Trophoblast cell (in vitro differentiated cells and primary cell): ENCODE measurements around the gene KSR1.
"Not testable (repeated sequence)": the region's sequence is repeated elsewhere in the genome, so short reads cannot be mapped to it uniquely, and the experiment has no call there.

Source experiments
- DNase-seq, 2 donors: peaks; one replicate each; pipeline ENCODE4 v3.0.0-alpha.2; 2016
- H2AFZ ChIP-seq: 2 replicates; pipeline ENCODE4 v1.6.1; 2013; ENCODE audit warnings: low read length, moderate library complexity, mild to moderate bottlenecking; ENCODE audit not compliant: insufficient read depth, poor library complexity
- H2AK5ac ChIP-seq: 2 replicates; pipeline ENCODE4 v1.6.1; 2013; ENCODE audit warnings: mild to moderate bottlenecking, low read length
- H2BK120ac ChIP-seq: 2 replicates; pipeline ENCODE4 v1.6.1; 2013; ENCODE audit warnings: low read length, mild to moderate bottlenecking, moderate library complexity; ENCODE audit not compliant: insufficient read depth, poor library complexity
- H2BK12ac ChIP-seq: 2 replicates; pipeline ENCODE4 v1.6.1; 2013; ENCODE audit warnings: mild to moderate bottlenecking, low read length, moderate library complexity
- H2BK5ac ChIP-seq: 2 replicates; pipeline ENCODE4 v1.6.1; 2013; ENCODE audit warnings: low read length, low read depth, moderate library complexity, mild to moderate bottlenecking; ENCODE audit not compliant: poor library complexity
- H3K14ac ChIP-seq: 2 replicates; pipeline ENCODE4 v1.6.1; 2013; ENCODE audit warnings: mild to moderate bottlenecking, low read length
- H3K18ac ChIP-seq: 2 replicates; pipeline ENCODE4 v1.6.1; 2013; ENCODE audit warnings: mild to moderate bottlenecking, low read length
- H3K23ac ChIP-seq: 2 replicates; pipeline ENCODE4 v1.6.1; 2013; ENCODE audit warnings: low read length
- H3K27ac ChIP-seq: 2 replicates; pipeline ENCODE4 v1.5.1; 2013; ENCODE audit warnings: low read depth, mild to moderate bottlenecking, inconsistent platforms, low read length, moderate library complexity
- H3K27me3 ChIP-seq: 2 replicates; pipeline ENCODE4 v1.6.1; 2013; ENCODE audit warnings: inconsistent platforms, mild to moderate bottlenecking, low read length, moderate library complexity; ENCODE audit not compliant: insufficient read depth
- H3K36me3 ChIP-seq, 2 experiments: 1 replicate in 1 of 2; 2 replicates in 1 of 2; pipeline ENCODE4 v1.6.1; 2013; ENCODE audit warnings: low read length in 2 of 2, mild to moderate bottlenecking in 2 of 2, moderate library complexity in 1 of 2; ENCODE audit not compliant: insufficient read depth in 2 of 2, control insufficient read depth in 1 of 2
- H3K4ac ChIP-seq: 2 replicates; pipeline ENCODE4 v1.6.1; 2013; ENCODE audit warnings: low read depth, mild to moderate bottlenecking, low read length, moderate library complexity
- H3K4me1 ChIP-seq, 2 experiments: 1 replicate in 1 of 2; 2 replicates in 1 of 2; pipeline ENCODE4 v1.6.1; 2013; ENCODE audit warnings: low read length in 2 of 2, mild to moderate bottlenecking in 2 of 2, moderate library complexity in 1 of 2; ENCODE audit not compliant: insufficient read depth in 2 of 2, control insufficient read depth in 1 of 2
- H3K4me2 ChIP-seq: 2 replicates; pipeline ENCODE4 v1.6.1; 2013; ENCODE audit warnings: inconsistent platforms, mild to moderate bottlenecking, low read length, moderate library complexity
- H3K4me3 ChIP-seq: 2 replicates; pipeline ENCODE4 v1.5.1; 2013; ENCODE audit warnings: mild to moderate bottlenecking, low read depth, low read length, inconsistent platforms
- H3K79me1 ChIP-seq: one replicate; pipeline ENCODE4 v1.6.1; 2013; ENCODE audit warnings: low read length
- H3K79me2 ChIP-seq: 2 replicates; pipeline ENCODE4 v1.6.1; 2013; ENCODE audit warnings: low read length, mild to moderate bottlenecking; ENCODE audit not compliant: control insufficient read depth, insufficient read depth, poor library complexity
- H3K9ac ChIP-seq: 2 replicates; pipeline ENCODE4 v1.6.1; 2013; ENCODE audit warnings: mild to moderate bottlenecking, low read length
- H3K9me3 ChIP-seq: 2 replicates; pipeline ENCODE4 v1.6.1; 2013; ENCODE audit warnings: low read depth, mild to moderate bottlenecking, control low read depth, inconsistent platforms, low read length; ENCODE audit not compliant: insufficient read depth
- H4K12ac ChIP-seq: 2 replicates; pipeline ENCODE4 v1.6.1; 2013; ENCODE audit warnings: low read depth, mild to moderate bottlenecking, low read length, moderate library complexity
- H4K8ac ChIP-seq: 2 replicates; pipeline ENCODE4 v1.6.1; 2013; ENCODE audit warnings: low read depth, mild to moderate bottlenecking, low read length, moderate library complexity
- H4K91ac ChIP-seq: one replicate; pipeline ENCODE4 v1.6.1; 2013; ENCODE audit warnings: low read depth, mild to moderate bottlenecking, low read length, moderate library complexity
- WGBS: extraction: QIAGEN DNeasy Blood & Tissue Kit; methylation state at CpG from one replicate; pipeline ENCODE4 v1.1.7; 2013; ENCODE audit warnings: missing lambda C conversion rate; ENCODE audit not compliant: insufficient read length, insufficient coverage; ENCODE audit errors: extremely low coverage; 5-methylcytosine and 5-hydroxymethylcytosine counted together

KSR1 gene

GRCh38 chr17:27632766-27633165, 176.5 kb downstream of the KSR1 start:
- H2BK12ac ChIP-seq, H4K12ac ChIP-seq, H3K36me3 ChIP-seq, H3K27ac ChIP-seq, H2AFZ ChIP-seq, H3K9ac ChIP-seq, H2BK5ac ChIP-seq, H2AK5ac ChIP-seq, H4K8ac ChIP-seq, H3K18ac ChIP-seq, H3K4me3 ChIP-seq, H4K91ac ChIP-seq, H2BK120ac ChIP-seq, H3K14ac ChIP-seq, H3K79me1 ChIP-seq, H3K9me3 ChIP-seq, H3K4ac ChIP-seq, H3K23ac ChIP-seq, H3K27me3 ChIP-seq, H3K79me2 ChIP-seq, H3K4me1 ChIP-seq, H3K4me2 ChIP-seq: not testable (repeated sequence)
- WGBS = no CpG with 5 or more reads among the region's 9 CpGs
- peak in 1 of 2 donors; percentile 15 for DNase-seq

- H3K79me2 ChIP-seq = no peaks in the 10 kb centered on the region
- H3K4me3 ChIP-seq = no peak overlapping the region
- WGBS = no CpG with 5 or more reads among the region's 14 CpGs
- H3K4ac ChIP-seq = no peak overlapping the region
- peaks cover 0 to 3% of the 10 kb centered on the region in 2 experiments for H3K36me3 ChIP-seq
- H3K4me1 ChIP-seq = no peaks in the 10 kb centered on the region
- H3K18ac ChIP-seq = no peak overlapping the region
- no peaks in the 10 kb centered on the region for H3K27me3 ChIP-seq
- H4K8ac ChIP-seq = no peak overlapping the region
- no peak overlapping the region for H4K91ac ChIP-seq
- no peak overlapping the region for H2BK5ac ChIP-seq
- H2BK12ac ChIP-seq = no peak overlapping the region
- H3K9me3 ChIP-seq = no peaks in the 10 kb centered on the region
- H3K14ac ChIP-seq = no peak overlapping the region
- H2BK120ac ChIP-seq = no peak overlapping the region
- no peak overlapping the region for H3K27ac ChIP-seq
- no peak for DNase-seq
- no peak overlapping the region for H4K12ac ChIP-seq
- H2AK5ac ChIP-seq = no peak overlapping the region
- H3K4me2 ChIP-seq = no peak overlapping the region
- H2AFZ ChIP-seq = no peak overlapping the region
- H3K79me1 ChIP-seq = peaks cover 3% of the 10 kb centered on the region
- no peak overlapping the region for H3K9ac ChIP-seq
- H3K23ac ChIP-seq = no peak overlapping the region
These were observed 177.2 kb downstream of the KSR1 start for GRCh38 chr17:27633312-27634025.

- H3K27ac ChIP-seq = no peak overlapping the region
- no CpG with 5 or more reads among the region's 1 CpG for WGBS
These were observed 177.7 kb downstream of the KSR1 start for GRCh38 chr17:27634026-27634335.

GRCh38 chr17:27634776-27635175, 178.5 kb downstream of the KSR1 start:
- Histone ChIP-seq H3K79me1 (peaks cover 3% of the 10 kb centered on the region), H3K27me3 (no peaks in the 10 kb centered on the region), H3K4me1 (no peaks in the 10 kb centered on the region), H3K23ac (no peak overlapping the region), H3K4ac (no peak overlapping the region), H2BK120ac (no peak overlapping the region), H3K36me3 (peaks cover 0 to 3% of the 10 kb centered on the region in 2 experiments), H3K4me2 (no peak overlapping the region), H2AK5ac (no peak overlapping the region), H4K8ac (no peak overlapping the region), H3K9ac (no peak overlapping the region), H2BK5ac (no peak overlapping the region), H3K14ac (no peak overlapping the region), H3K18ac (no peak overlapping the region), H4K91ac (no peak overlapping the region), H4K12ac (no peak overlapping the region), H3K4me3 (no peak overlapping the region), H2BK12ac (no peak overlapping the region), H3K79me2 (no peaks in the 10 kb centered on the region), H3K9me3 (no peaks in the 10 kb centered on the region), H3K27ac (no peak overlapping the region), H2AFZ (no peak overlapping the region)
- no peak for DNase-seq
- WGBS = no CpG with 5 or more reads among the region's 2 CpGs

More at GRCh38 chr17:27634026-27634335, 177.7 kb downstream of the KSR1 start:
- Histone ChIP-seq H3K79me1 (peaks cover 3% of the 10 kb centered on the region), H3K4ac (no peak overlapping the region), H4K12ac (no peak overlapping the region), H3K23ac (no peak overlapping the region), H2BK120ac (no peak overlapping the region), H3K36me3 (peaks cover 0 to 3% of the 10 kb centered on the region in 2 experiments), H3K79me2 (no peaks in the 10 kb centered on the region), H2AFZ (no peak overlapping the region), H3K14ac (no peak overlapping the region), H3K9ac (no peak overlapping the region), H3K18ac (no peak overlapping the region), H3K4me2 (no peak overlapping the region), H2BK5ac (no peak overlapping the region), H3K4me3 (no peak overlapping the region), H3K4me1 (no peaks in the 10 kb centered on the region), H4K91ac (no peak overlapping the region), H3K27me3 (no peaks in the 10 kb centered on the region), H3K9me3 (no peaks in the 10 kb centered on the region), H2AK5ac (no peak overlapping the region), H2BK12ac (no peak overlapping the region), H4K8ac (no peak overlapping the region)
- DNase-seq = no peak
